ENCODE data around the gene JMJD1C.

JMJD1C gene

DNA sequence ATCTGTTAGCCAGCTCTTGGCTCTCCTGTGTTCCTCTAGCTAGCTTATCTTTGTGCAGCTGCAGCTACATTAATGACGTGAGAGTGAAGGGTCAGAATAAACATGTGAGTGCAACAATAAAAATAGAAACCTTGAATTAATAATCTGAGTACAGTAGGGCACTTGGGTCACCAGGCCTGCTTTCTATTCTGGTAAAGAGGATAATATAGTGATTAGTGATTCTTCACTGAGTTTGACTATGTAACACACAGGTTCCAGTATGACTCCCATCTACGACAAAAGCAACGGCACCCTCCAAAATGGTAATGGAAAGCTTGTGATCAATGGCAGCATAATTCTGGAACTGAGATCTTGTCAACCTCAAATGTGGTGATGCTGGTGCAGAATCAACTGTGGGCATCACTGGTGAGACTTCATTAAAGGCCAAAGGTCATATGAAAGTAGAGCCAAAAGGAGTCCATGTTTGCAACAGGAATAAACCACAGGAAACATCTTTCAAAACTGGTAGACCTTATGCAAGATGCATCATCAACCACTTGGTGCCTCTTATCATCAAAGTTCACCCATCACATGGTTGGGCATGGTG, 255.1 kb downstream of the JMJD1C start:
- no peak for DNase-seq (ENCODE audit: low read depth)
- TF ChIP-seq CTCF (conservative IDR thresholded peaks at IDR 0.05; ENCODE audit: low read depth, low read length): no peak
- H3K4me3 ChIP-seq (ENCODE audit: low read length): no peak overlapping the region

- no peak overlapping the region for H3K4me3 ChIP-seq (ENCODE audit: low read length)
- TF ChIP-seq CTCF (conservative IDR thresholded peaks at IDR 0.05; ENCODE audit: low read depth, low read length): no peak
- DNase-seq (ENCODE audit: low read depth): no peak
Measured at GRCh38 chr10:63209705-63210104, 256.1 kb downstream of the JMJD1C start.

DNA sequence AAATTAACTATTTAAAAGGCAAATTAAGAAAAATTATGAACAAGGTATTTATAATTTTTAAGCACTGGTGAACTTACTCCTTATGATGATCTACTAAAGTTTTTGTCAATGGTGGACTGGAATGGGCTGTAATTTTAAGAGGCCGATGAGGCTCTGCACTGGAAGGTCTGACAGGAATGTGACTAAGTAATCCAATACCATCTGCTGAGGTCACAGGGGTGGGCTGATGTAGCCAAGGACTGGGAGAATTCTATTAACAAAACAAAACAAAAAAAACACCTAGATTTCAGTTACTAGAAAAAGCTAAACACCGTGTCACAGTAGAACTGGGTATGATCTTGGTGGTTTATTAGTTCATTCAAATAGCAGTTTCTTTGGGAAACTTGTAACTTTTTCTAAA, 256.8 kb downstream of the JMJD1C start:
- no peak for TF ChIP-seq CTCF (conservative IDR thresholded peaks at IDR 0.05; ENCODE audit: low read depth, low read length)
- peak; percentile 17 for DNase-seq (ENCODE audit: low read depth)
- H3K4me3 ChIP-seq (ENCODE audit: low read length): no peak overlapping the region

- no peak for TF ChIP-seq CTCF (conservative IDR thresholded peaks at IDR 0.05; ENCODE audit: low read depth, low read length)
- no peak overlapping the region for H3K4me3 ChIP-seq (ENCODE audit: low read length)
- DNase-seq (ENCODE audit: low read depth): peak; percentile 54
Measured at GRCh38 chr10:63206997-63207811, 258.6 kb downstream of the JMJD1C start.

- DNase-seq (ENCODE audit: low read depth): no peak
- no peak overlapping the region for H3K4me3 ChIP-seq (ENCODE audit: low read length)
- TF ChIP-seq CTCF (conservative IDR thresholded peaks at IDR 0.05; ENCODE audit: low read depth, low read length): no peak
Measured at GRCh38 chr10:63206576-63206975, 259.2 kb downstream of the JMJD1C start.

- no peak for TF ChIP-seq CTCF (conservative IDR thresholded peaks at IDR 0.05; ENCODE audit: low read depth, low read length)
- DNase-seq (ENCODE audit: low read depth): no peak
- H3K4me3 ChIP-seq (ENCODE audit: low read length): no peak overlapping the region
Measured at GRCh38 chr10:63205421-63205820, 260.4 kb downstream of the JMJD1C start.

Data from retinal pigment epithelial cell (primary cell).